ENCODE data around the gene THSD7B.
"Not testable (repeated sequence)": the region's sequence is repeated elsewhere in the genome, so short reads cannot be mapped to it uniquely, and the experiment has no call there.

DNA sequence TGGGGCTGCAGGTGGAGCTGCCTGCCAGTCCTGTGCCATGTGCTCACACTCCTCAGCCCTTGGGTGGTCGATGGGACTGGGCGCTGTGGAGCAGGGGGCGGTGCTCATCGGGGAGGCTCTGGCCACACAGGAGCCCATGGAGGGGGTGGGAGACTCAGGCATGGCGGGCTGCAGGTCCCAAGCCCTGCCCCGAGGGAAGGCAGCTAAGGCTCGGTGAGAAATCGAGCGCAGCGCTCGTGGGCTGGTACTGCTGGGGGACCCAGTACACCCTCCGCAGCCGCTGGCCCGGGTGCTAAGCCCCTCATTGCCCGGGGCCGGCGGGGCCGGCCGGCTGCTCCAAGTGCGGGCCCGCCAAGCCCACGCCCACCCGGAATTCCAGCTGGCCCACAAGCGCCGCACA lies 566.2 kb downstream of the THSD7B start:
- TF ChIP-seq, protein P1, sequence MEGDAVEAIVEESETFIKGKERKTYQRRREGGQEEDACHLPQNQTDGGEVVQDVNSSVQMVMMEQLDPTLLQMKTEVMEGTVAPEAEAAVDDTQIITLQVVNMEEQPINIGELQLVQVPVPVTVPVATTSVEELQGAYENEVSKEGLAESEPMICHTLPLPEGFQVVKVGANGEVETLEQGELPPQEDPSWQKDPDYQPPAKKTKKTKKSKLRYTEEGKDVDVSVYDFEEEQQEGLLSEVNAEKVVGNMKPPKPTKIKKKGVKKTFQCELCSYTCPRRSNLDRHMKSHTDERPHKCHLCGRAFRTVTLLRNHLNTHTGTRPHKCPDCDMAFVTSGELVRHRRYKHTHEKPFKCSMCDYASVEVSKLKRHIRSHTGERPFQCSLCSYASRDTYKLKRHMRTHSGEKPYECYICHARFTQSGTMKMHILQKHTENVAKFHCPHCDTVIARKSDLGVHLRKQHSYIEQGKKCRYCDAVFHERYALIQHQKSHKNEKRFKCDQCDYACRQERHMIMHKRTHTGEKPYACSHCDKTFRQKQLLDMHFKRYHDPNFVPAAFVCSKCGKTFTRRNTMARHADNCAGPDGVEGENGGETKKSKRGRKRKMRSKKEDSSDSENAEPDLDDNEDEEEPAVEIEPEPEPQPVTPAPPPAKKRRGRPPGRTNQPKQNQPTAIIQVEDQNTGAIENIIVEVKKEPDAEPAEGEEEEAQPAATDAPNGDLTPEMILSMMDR (IDR thresholded peaks at IDR 0.05; ENCODE audit: low read length), result not testable (repeated sequence)
- not testable (repeated sequence) for TF ChIP-seq EZH2 (IDR thresholded peaks at IDR 0.05; ENCODE audit: borderline replicate concordance, low read length)
